WTC11 (cell line): ENCODE results near the gene ZNF654. TPM values are rescaled to one million over a fixed set of nuclear protein-coding genes. Genes with fewer than 3 reads are reported as not detected.

Experiments
- ATAC-seq: fragments of 200-7000 bp; cut with Tn5 transposase; 2 replicates; pipeline ENCODE4 v1.10.0; 2021; ENCODE audit warnings: mild to moderate bottlenecking, moderate library complexity
- CTCF ChIA-PET: fragments of 300-600 bp; sonication (Branson Sonifier 250); formaldehyde crosslinking; loops from one replicate; lab custom pipeline; 2021; ENCODE audit warnings: antibody characterized with exemption; lab: Charles Lee
- POLR2A ChIA-PET: fragments of 350-600 bp; sonication (Branson Sonifier 250); formaldehyde crosslinking; loops from one replicate; lab custom pipeline; 2021; ENCODE audit warnings: antibody characterized with exemption; lab: Charles Lee
- DNase-seq: peaks from one replicate; pipeline ENCODE4 v3.0.0; 2021; ENCODE audit warnings: low spot score
- H3K27ac Mint-ChIP-seq: 2 replicates; pipeline ENCODE4 v1.8.0; 2021; ENCODE audit warnings: mixed read lengths
- H3K27me3 Mint-ChIP-seq: 2 replicates; pipeline ENCODE4 v1.8.0; 2021; ENCODE audit warnings: low read depth, mild to moderate bottlenecking, moderate library complexity, mixed read lengths
- H3K36me3 Mint-ChIP-seq: 2 replicates; pipeline ENCODE4 v1.8.0; 2021; ENCODE audit warnings: mixed read lengths
- H3K4me1 Mint-ChIP-seq: 2 replicates; pipeline ENCODE4 v1.8.0; 2022; ENCODE audit warnings: mixed read lengths
- H3K4me3 Mint-ChIP-seq: 2 replicates; pipeline ENCODE4 v1.8.0; 2021; ENCODE audit warnings: mild to moderate bottlenecking, moderate library complexity, mixed read lengths
- H3K9me3 Mint-ChIP-seq: 2 replicates; pipeline ENCODE4 v1.8.0; 2021; ENCODE audit warnings: mixed read lengths
- CBFB ChIP-seq: sonication (generic); formaldehyde crosslinking; IDR thresholded peaks from 2 replicates; pipeline ENCODE4 v1.8.1; 2022; ENCODE audit warnings: mild to moderate bottlenecking, low read depth, missing genetic modification reagents
- ELF4 ChIP-seq: sonication (generic); formaldehyde crosslinking; IDR thresholded peaks from 2 replicates; pipeline ENCODE4 v1.8.1; 2022; ENCODE audit warnings: low read depth, mild to moderate bottlenecking, moderate library complexity, missing genetic modification reagents
- ETV6 ChIP-seq: sonication (generic); formaldehyde crosslinking; IDR thresholded peaks from 2 replicates; pipeline ENCODE4 v1.8.1; 2022; ENCODE audit warnings: mild to moderate bottlenecking, missing genetic modification reagents
- FOXJ3 ChIP-seq: sonication (generic); formaldehyde crosslinking; IDR thresholded peaks from 2 replicates; pipeline ENCODE4 v1.9.0; 2021; ENCODE audit warnings: missing genetic modification reagents, mild to moderate bottlenecking, borderline replicate concordance
- FOXK1 ChIP-seq: sonication (generic); formaldehyde crosslinking; IDR thresholded peaks from 2 replicates; pipeline ENCODE4 v1.8.0; 2022; ENCODE audit warnings: mild to moderate bottlenecking, moderate library complexity, missing genetic modification reagents
- FOXP1 ChIP-seq: sonication (generic); formaldehyde crosslinking; IDR thresholded peaks from 2 replicates; pipeline ENCODE4 v1.8.0; 2022; ENCODE audit warnings: missing genetic modification reagents, mild to moderate bottlenecking, moderate library complexity, borderline replicate concordance
- IRF2 ChIP-seq: sonication (generic); formaldehyde crosslinking; IDR thresholded peaks from 2 replicates; pipeline ENCODE4 v1.8.0; 2022; ENCODE audit warnings: low read depth, missing genetic modification reagents, borderline replicate concordance
- KAT7 ChIP-seq: sonication (generic); formaldehyde crosslinking; IDR thresholded peaks from 2 replicates; pipeline ENCODE4 v1.8.1; 2023; ENCODE audit warnings: missing genetic modification reagents, mild to moderate bottlenecking, borderline replicate concordance
- NFATC4 ChIP-seq: fragments of 250-450 bp; sonication (Bioruptor Pico); IDR thresholded peaks from 2 replicates; pipeline ENCODE4 v1.9.0; 2021; ENCODE audit warnings: mild to moderate bottlenecking
- NFYB ChIP-seq: sonication (generic); formaldehyde crosslinking; conservative IDR thresholded peaks from 2 replicates; pipeline ENCODE4 v1.8.0; 2022; ENCODE audit warnings: low read depth, missing genetic modification reagents
- NR1H2 ChIP-seq: sonication (generic); formaldehyde crosslinking; IDR thresholded peaks from 2 replicates; pipeline ENCODE4 v1.9.0; 2021; ENCODE audit warnings: mild to moderate bottlenecking, moderate library complexity, missing genetic modification reagents
- NR2C2 ChIP-seq: sonication (generic); formaldehyde crosslinking; IDR thresholded peaks from 2 replicates; pipeline ENCODE4 v1.8.0; 2022; ENCODE audit warnings: mild to moderate bottlenecking, missing genetic modification reagents
- OVOL2 ChIP-seq: fragments of 250-450 bp; sonication (Bioruptor Pico); IDR thresholded peaks from 2 replicates; pipeline ENCODE4 v1.9.0; 2021; ENCODE audit warnings: mild to moderate bottlenecking, borderline replicate concordance
- RELA ChIP-seq: sonication (generic); formaldehyde crosslinking; IDR thresholded peaks from 2 replicates; pipeline ENCODE4 v1.8.1; 2022; ENCODE audit warnings: missing genetic modification reagents, mild to moderate bottlenecking, borderline replicate concordance
- RORB ChIP-seq: fragments of 250-450 bp; sonication (Bioruptor Pico); IDR thresholded peaks from 2 replicates; pipeline ENCODE4 v1.9.0; 2021; ENCODE audit warnings: mild to moderate bottlenecking
- SMAD3 ChIP-seq: sonication (generic); formaldehyde crosslinking; IDR thresholded peaks from 2 replicates; pipeline ENCODE4 v1.8.0; 2022; ENCODE audit warnings: missing genetic modification reagents, mild to moderate bottlenecking, borderline replicate concordance
- SP1 ChIP-seq: sonication (generic); formaldehyde crosslinking; conservative IDR thresholded peaks from 2 replicates; pipeline ENCODE4 v1.8.1; 2022; ENCODE audit warnings: missing genetic modification reagents
- TEAD1 ChIP-seq: sonication (generic); formaldehyde crosslinking; IDR thresholded peaks from 2 replicates; pipeline ENCODE4 v1.8.0; 2022; ENCODE audit warnings: mild to moderate bottlenecking, missing genetic modification reagents
- ZNF317 ChIP-seq: sonication (generic); formaldehyde crosslinking; IDR thresholded peaks from 2 replicates; pipeline ENCODE4 v1.8.1; 2023; ENCODE audit warnings: low read depth, mild to moderate bottlenecking, moderate library complexity, missing genetic modification reagents, borderline replicate concordance
- ZNF423 ChIP-seq: fragments of 250-450 bp; sonication (Bioruptor Pico); IDR thresholded peaks from 2 replicates; pipeline ENCODE4 v2.1.2; 2022; ENCODE audit warnings: mild to moderate bottlenecking, moderate library complexity
- total RNA-seq: library from RNA; stranded (reverse); gene quantifications from 3 replicates; pipeline ENCODE4 v1.2.3, GENCODE V29; 2021
- TF ChIP-seq, protein P1 (sequence below): fragments of 250-450 bp; sonication (Bioruptor Pico); IDR thresholded peaks from 2 replicates; pipeline ENCODE4 v1.8.0; 2021; ENCODE audit warnings: mild to moderate bottlenecking
- TF ChIP-seq, protein P2 (sequence below): fragments of 200-600 bp; IDR thresholded peaks from 2 replicates; pipeline ENCODE4 v1.8.0; 2022; ENCODE audit warnings: antibody characterized with exemption
- TF ChIP-seq, protein P3 (sequence below): sonication (generic); formaldehyde crosslinking; IDR thresholded peaks from 2 replicates; pipeline ENCODE4 v1.8.1; 2023; ENCODE audit warnings: mild to moderate bottlenecking, moderate library complexity, missing genetic modification reagents
- TF ChIP-seq, protein P4 (sequence below): fragments of 250-450 bp; sonication (Bioruptor Pico); conservative IDR thresholded peaks from 2 replicates; pipeline ENCODE4 v1.9.0; 2021; ENCODE audit warnings: mild to moderate bottlenecking
- TF ChIP-seq, protein P5 (sequence below): sonication (generic); formaldehyde crosslinking; IDR thresholded peaks from 2 replicates; pipeline ENCODE4 v1.8.1; 2023; ENCODE audit warnings: mild to moderate bottlenecking, missing genetic modification reagents
- TF ChIP-seq, protein P6 (sequence below): fragments of 250-450 bp; sonication (Bioruptor Pico); IDR thresholded peaks from 2 replicates; pipeline ENCODE4 v1.9.0; 2021; ENCODE audit warnings: mild to moderate bottlenecking, borderline replicate concordance

ZNF654 gene
- total RNA-seq, 1 experiment from 2014 or later: 7.0 TPM

DNA sequence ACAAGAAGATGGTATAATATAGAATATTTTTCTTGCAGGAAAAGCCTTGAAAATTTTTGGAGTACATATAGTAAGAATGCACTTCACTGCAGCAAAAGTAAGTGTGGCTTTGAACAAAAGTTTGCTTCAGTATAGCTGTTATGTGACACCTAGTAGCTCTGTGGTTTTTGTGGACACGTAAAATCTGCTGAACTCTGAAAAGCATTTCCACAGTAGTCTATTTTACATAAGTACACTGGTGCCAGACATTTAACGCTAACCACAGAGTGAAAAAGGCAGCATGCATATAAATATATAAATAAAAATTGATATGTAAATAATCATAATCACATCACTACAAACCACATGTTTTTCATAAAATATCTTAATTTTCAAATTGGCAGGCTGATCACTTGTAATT lies 40.0 kb upstream of the ZNF654 start:
- CTCF ChIA-PET: no interaction called here

DNA sequence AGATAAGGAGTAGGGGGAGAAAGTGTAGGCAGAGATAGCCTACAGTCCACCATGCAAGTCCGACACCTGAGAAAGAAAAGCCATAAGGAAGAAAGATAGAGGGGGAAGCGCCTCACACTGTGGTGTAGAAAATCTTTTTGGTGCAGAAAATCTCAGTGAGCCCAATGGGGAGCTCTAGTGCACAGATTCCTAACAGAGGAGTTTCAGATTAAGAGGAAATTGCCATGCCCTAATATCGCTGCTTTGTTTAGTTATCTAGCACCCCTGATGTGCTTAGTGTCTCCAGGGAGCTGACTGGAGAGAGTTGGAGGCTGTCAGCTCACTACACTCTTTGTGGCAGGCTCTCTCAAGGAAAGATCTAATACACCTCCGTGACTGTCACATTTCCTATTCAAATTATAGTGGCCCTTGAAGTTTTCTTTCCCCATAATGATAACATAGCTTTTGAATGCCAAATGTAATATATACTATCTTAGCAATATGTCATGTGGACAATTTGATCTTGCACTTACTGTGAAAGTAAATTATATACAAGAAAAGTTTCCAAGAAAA lies 34.0 kb upstream of the ZNF654 start:
- ATAC-seq (no peak), DNase-seq (no peak)
- peaks cover 46% of the 10 kb centered on the region for H3K9me3 Mint-ChIP-seq
- H3K27me3 Mint-ChIP-seq: no peaks in the 10 kb centered on the region
- H3K36me3 Mint-ChIP-seq: peaks cover 3% of the 10 kb centered on the region; the same call in 1 of the 2 replicates
- POLR2A ChIA-PET: no interaction called here
- no peak overlapping the region for H3K27ac Mint-ChIP-seq
- H3K4me1 Mint-ChIP-seq: no peaks in the 10 kb centered on the region
- CTCF ChIA-PET: no interaction called here
- no peak overlapping the region for H3K4me3 Mint-ChIP-seq
- TF ChIP-seq, protein P1, sequence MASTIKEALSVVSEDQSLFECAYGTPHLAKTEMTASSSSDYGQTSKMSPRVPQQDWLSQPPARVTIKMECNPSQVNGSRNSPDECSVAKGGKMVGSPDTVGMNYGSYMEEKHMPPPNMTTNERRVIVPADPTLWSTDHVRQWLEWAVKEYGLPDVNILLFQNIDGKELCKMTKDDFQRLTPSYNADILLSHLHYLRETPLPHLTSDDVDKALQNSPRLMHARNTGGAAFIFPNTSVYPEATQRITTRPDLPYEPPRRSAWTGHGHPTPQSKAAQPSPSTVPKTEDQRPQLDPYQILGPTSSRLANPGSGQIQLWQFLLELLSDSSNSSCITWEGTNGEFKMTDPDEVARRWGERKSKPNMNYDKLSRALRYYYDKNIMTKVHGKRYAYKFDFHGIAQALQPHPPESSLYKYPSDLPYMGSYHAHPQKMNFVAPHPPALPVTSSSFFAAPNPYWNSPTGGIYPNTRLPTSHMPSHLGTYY (CRISPR knock-in tag): no peak
- TF ChIP-seq, protein P2, sequence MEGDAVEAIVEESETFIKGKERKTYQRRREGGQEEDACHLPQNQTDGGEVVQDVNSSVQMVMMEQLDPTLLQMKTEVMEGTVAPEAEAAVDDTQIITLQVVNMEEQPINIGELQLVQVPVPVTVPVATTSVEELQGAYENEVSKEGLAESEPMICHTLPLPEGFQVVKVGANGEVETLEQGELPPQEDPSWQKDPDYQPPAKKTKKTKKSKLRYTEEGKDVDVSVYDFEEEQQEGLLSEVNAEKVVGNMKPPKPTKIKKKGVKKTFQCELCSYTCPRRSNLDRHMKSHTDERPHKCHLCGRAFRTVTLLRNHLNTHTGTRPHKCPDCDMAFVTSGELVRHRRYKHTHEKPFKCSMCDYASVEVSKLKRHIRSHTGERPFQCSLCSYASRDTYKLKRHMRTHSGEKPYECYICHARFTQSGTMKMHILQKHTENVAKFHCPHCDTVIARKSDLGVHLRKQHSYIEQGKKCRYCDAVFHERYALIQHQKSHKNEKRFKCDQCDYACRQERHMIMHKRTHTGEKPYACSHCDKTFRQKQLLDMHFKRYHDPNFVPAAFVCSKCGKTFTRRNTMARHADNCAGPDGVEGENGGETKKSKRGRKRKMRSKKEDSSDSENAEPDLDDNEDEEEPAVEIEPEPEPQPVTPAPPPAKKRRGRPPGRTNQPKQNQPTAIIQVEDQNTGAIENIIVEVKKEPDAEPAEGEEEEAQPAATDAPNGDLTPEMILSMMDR: no peak
- TF ChIP-seq RORB (no peak), NFYB (no peak), ZNF317 (CRISPR knock-in tag) (no peak), OVOL2 (CRISPR knock-in tag) (no peak), FOXJ3 (CRISPR knock-in tag) (no peak), SP1 (no peak), NR2C2 (CRISPR knock-in tag) (no peak), NFATC4 (CRISPR knock-in tag) (no peak), ETV6 (CRISPR knock-in tag) (no peak), ZNF423 (CRISPR knock-in tag) (no peak), FOXP1 (CRISPR knock-in tag) (no peak)
- TF ChIP-seq, protein P3, sequence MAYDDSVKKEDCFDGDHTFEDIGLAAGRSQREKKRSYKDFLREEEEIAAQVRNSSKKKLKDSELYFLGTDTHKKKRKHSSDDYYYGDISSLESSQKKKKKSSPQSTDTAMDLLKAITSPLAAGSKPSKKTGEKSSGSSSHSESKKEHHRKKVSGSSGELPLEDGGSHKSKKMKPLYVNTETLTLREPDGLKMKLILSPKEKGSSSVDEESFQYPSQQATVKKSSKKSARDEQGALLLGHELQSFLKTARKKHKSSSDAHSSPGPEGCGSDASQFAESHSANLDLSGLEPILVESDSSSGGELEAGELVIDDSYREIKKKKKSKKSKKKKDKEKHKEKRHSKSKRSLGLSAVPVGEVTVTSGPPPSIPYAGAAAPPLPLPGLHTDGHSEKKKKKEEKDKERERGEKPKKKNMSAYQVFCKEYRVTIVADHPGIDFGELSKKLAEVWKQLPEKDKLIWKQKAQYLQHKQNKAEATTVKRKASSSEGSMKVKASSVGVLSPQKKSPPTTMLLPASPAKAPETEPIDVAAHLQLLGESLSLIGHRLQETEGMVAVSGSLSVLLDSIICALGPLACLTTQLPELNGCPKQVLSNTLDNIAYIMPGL (CRISPR knock-in tag): no peak
- TF ChIP-seq, protein P4, sequence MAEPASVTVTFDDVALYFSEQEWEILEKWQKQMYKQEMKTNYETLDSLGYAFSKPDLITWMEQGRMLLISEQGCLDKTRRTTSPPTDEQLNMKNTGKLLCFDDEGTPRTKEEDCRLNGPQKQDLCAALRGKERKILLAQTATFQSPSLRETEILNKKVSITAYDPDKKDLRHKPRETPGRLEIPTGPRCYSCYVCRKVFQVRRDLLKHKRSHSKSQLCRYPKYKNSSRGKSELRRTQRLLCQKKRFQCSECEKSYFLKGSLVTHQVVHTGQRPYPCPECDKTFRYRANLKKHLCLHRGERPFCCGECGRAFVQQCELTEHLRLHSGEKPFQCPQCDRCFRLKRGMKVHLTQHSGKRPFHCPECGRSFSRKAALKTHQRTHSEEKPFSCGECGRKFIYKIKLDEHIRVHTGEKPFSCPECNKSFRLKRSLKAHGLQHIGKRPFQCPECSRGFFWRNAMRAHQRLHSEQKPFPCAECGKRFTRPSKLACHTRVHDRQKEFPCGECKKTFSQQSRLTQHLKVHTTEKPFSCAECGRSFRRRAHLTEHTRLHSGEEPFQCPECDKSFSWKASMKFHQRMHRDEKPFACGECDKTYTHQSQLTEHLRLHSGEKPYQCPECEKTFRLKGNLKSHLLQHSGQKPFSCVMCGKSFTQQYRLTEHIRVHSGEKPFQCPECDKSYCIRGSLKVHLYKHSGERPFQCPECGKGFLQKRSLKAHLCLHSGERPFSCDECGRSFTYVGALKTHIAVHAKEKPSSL (CRISPR knock-in tag): no peak
- TF ChIP-seq, protein P5, sequence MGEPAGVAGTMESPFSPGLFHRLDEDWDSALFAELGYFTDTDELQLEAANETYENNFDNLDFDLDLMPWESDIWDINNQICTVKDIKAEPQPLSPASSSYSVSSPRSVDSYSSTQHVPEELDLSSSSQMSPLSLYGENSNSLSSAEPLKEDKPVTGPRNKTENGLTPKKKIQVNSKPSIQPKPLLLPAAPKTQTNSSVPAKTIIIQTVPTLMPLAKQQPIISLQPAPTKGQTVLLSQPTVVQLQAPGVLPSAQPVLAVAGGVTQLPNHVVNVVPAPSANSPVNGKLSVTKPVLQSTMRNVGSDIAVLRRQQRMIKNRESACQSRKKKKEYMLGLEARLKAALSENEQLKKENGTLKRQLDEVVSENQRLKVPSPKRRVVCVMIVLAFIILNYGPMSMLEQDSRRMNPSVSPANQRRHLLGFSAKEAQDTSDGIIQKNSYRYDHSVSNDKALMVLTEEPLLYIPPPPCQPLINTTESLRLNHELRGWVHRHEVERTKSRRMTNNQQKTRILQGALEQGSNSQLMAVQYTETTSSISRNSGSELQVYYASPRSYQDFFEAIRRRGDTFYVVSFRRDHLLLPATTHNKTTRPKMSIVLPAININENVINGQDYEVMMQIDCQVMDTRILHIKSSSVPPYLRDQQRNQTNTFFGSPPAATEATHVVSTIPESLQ (CRISPR knock-in tag): no peak

More for the DNA sequence above, 40.0 kb upstream of the ZNF654 start:
- no peak for TF ChIP-seq NR1H2 (CRISPR knock-in tag)
- TF ChIP-seq ELF4 (CRISPR knock-in tag): no peak
- no peak for TF ChIP-seq RELA (CRISPR knock-in tag)
- TF ChIP-seq, protein P6, sequence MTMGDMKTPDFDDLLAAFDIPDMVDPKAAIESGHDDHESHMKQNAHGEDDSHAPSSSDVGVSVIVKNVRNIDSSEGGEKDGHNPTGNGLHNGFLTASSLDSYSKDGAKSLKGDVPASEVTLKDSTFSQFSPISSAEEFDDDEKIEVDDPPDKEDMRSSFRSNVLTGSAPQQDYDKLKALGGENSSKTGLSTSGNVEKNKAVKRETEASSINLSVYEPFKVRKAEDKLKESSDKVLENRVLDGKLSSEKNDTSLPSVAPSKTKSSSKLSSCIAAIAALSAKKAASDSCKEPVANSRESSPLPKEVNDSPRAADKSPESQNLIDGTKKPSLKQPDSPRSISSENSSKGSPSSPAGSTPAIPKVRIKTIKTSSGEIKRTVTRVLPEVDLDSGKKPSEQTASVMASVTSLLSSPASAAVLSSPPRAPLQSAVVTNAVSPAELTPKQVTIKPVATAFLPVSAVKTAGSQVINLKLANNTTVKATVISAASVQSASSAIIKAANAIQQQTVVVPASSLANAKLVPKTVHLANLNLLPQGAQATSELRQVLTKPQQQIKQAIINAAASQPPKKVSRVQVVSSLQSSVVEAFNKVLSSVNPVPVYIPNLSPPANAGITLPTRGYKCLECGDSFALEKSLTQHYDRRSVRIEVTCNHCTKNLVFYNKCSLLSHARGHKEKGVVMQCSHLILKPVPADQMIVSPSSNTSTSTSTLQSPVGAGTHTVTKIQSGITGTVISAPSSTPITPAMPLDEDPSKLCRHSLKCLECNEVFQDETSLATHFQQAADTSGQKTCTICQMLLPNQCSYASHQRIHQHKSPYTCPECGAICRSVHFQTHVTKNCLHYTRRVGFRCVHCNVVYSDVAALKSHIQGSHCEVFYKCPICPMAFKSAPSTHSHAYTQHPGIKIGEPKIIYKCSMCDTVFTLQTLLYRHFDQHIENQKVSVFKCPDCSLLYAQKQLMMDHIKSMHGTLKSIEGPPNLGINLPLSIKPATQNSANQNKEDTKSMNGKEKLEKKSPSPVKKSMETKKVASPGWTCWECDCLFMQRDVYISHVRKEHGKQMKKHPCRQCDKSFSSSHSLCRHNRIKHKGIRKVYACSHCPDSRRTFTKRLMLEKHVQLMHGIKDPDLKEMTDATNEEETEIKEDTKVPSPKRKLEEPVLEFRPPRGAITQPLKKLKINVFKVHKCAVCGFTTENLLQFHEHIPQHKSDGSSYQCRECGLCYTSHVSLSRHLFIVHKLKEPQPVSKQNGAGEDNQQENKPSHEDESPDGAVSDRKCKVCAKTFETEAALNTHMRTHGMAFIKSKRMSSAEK (CRISPR knock-in tag): no peak
- no peak for TF ChIP-seq SMAD3
- no peak for TF ChIP-seq KAT7
- no peak for TF ChIP-seq IRF2 (CRISPR knock-in tag)
- TF ChIP-seq TEAD1 (CRISPR knock-in tag): no peak
- no peak for TF ChIP-seq CBFB (CRISPR knock-in tag)
- TF ChIP-seq FOXK1: no peak
- TF ChIP-seq FOXP1 (CRISPR knock-in tag): no peak
- TF ChIP-seq, all 79 proteins: peak for 0
- no peak for DNase-seq
- H3K27ac Mint-ChIP-seq: no peak overlapping the region
- peaks cover 33% of the 10 kb centered on the region for H3K9me3 Mint-ChIP-seq
- POLR2A ChIA-PET: no interaction called here
- H3K36me3 Mint-ChIP-seq: peaks cover 7% of the 10 kb centered on the region
- no peak for ATAC-seq
- H3K4me3 Mint-ChIP-seq: no peak overlapping the region
- no peaks in the 10 kb centered on the region for H3K4me1 Mint-ChIP-seq
- no peaks in the 10 kb centered on the region for H3K27me3 Mint-ChIP-seq
